Measurements from ENCODE around the gene MYL10.

Gene MYL10

GRCh38 chr7:101567230-101567629, 61.9 kb downstream of the MYL10 start:
- no peak for DNase-seq (ENCODE audit: low read depth)

- no peak for DNase-seq (ENCODE audit: low read depth)
Observed at GRCh38 chr7:101565601-101566209, 63.4 kb downstream of the MYL10 start.

GRCh38 chr7:101564778-101565211, 64.3 kb downstream of the MYL10 start:
- DNase-seq (ENCODE audit: low read depth) = no peak

- DNase-seq (ENCODE audit: low read depth) = no peak
Observed at GRCh38 chr7:101563943-101564777, 64.9 kb downstream of the MYL10 start.

Measured in amniotic epithelial cell (primary cell).